DMS153 treated with DMSO at 0.1 percent for 48 hours (cell line): ENCODE data around the gene KCTD20.

ENCODE experiments used
- DNase-seq: peaks from one replicate; lab custom pipeline; 2025; ENCODE audit not compliant: unreplicated experiment; lab: John Stamatoyannopoulos, UW

KCTD20 gene

DNA sequence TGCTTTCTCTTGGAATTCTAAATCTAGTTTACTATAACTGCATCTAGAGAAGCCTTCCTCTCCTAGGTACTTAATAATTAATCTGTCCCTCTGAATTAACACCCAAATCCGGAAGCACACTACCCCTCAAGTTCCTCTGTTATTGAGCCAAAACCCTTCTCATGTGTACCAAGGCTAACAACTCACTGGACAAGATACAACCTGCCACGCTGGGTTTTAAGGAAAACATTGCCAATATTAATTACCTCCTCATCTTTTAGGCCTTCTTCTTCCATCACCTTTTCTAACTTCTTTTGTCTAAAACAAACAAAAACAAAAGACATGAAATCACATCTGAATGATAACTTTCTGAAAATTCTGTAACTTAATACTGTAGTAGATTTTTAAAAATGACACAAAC is 82.5 kb downstream of the KCTD20 start:
- DNase-seq, result no peak

DNA sequence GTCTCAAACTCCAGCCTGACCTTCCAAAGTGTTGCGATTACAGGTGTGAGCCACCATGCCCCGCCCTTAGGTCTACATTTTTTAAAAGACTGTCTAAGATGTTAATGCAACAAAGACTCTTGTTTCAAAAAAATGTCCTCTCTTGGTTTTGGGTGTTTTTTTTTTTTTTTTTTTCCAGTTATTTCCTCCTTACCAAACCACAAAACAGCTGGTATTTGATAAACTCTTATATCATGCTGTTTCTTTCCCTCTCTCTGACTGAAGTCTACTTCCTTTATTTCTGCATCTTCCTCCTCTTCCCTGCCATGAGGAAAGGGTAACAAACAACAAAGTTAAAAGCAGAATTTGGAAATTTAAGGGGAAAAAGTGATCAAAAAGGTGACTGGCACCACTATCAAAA is 83.3 kb downstream of the KCTD20 start:
- no peak for DNase-seq

DNA sequence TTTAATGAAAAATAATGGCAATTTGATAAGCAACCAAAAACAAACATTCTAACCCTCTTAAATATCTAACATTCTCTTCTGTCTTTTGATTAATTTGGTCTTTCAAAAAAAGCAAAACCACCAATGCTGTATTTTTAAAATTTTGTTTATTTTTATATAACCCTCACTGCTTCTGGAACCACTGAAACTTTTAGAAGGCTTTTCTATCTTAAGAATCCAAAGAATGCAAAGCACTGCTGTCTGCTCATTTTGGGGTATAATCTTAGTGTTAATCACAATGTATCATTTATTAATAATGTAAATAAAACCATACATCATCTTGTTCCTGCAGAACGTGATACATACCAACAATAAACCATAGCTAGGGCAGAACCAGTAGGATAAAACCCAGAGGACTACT is 90.5 kb downstream of the KCTD20 start:
- no peak for DNase-seq

DNA sequence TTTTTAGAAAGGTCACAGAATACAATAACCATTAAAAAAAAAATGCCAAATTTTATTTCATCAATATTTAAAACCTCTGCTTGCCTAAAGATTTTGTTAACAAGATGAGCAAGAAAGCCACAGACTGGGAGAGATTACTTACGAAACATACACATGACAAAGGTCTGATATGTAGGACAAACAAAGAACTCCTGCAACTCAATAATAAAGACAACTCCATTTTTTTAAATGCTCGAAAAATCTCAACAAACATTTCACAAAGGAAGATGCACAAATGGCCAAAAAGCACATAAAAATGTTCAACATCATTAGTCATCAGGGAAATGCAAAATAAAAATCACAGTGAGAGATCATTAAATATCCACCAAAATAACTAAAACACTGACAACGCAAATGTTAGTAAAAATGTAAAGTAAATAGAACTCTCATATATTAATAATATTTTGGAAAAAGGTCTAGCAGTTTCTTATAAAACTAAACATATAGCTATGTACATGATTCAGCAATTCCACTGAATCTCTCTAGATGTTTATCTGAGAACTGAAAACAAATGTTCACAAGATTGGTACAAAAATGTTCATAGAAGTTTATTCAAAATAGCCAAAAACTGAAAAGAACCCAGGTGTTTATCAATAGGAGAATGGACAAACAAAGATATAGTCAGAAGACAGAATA is 94.2 kb downstream of the KCTD20 start:
- no peak for DNase-seq

DNA sequence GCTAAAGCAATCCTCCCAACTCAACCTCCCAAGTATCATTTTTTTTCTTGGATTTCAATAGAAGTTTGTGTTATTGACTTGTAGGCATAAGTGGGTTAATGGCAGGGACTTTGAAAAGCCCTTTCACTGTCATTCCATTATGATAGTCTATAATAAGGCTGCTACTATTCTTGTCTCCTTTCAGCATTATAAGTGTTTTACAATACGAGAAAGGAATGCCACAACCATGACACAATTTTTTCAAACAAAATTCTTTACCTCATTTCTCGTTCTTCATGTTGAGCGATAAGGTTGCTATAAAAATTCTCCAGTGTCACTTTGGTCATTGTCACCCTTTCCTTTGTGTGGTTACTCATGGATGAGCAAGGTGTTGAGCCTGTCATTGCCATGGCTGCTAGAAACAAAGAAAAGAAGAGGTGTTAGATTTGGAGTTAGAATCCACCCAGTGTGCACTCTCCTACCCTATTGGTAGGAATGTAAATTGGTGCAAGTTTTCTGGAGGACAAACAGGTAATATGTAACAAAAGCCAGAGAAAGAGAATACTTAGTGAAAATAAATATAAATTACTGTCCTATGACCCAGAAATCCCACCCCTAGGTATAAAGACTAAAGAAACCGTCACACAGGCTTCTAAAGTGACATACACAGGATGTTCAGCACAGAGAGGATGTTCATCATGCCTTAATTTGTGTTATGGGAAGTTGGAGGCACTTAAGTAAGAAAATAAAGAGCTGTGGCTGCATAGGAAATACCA is 97.2 kb downstream of the KCTD20 start:
- no peak for DNase-seq
